HepG2 (cell line): ENCODE results near the gene FBXO4. TPM values are rescaled to one million over a fixed set of nuclear protein-coding genes. Genes with fewer than 3 reads are reported as not detected.
A peak's percentile ranks its signal among the peaks of the same experiment; 100 is the strongest.

ENCODE experiments used
- AHDC1 ChIP-seq: sonication (generic); formaldehyde crosslinking; IDR thresholded peaks from 2 replicates; pipeline ENCODE4 v1.5.1; 2020; ENCODE audit warnings: mild to moderate bottlenecking, missing genetic modification reagents, borderline replicate concordance
- EED ChIP-seq: sonication (generic); formaldehyde crosslinking; IDR thresholded peaks from 2 replicates; pipeline ENCODE4 v1.5.0; 2020; ENCODE audit warnings: mild to moderate bottlenecking, missing genetic modification reagents
- ELF4 ChIP-seq: sonication (generic); formaldehyde crosslinking; IDR thresholded peaks from 2 replicates; pipeline ENCODE4 v1.5.0; 2020; ENCODE audit warnings: missing genetic modification reagents, mild to moderate bottlenecking, moderate library complexity, borderline replicate concordance
- HBP1 ChIP-seq: IDR thresholded peaks from 2 replicates; pipeline ENCODE4 v1.6.1; 2016; ENCODE audit warnings: low read depth, control low read depth
- ONECUT2 ChIP-seq: sonication (generic); formaldehyde crosslinking; IDR thresholded peaks from 2 replicates; pipeline ENCODE4 v1.4.0; 2020; ENCODE audit warnings: missing genetic modification reagents
- POLR2G ChIP-seq: fragments of 200-400 bp; formaldehyde crosslinking; IDR thresholded peaks from 2 replicates; pipeline ENCODE4 v1.6.1; 2018; ENCODE audit warnings: mild to moderate bottlenecking, low read depth, low read length, moderate library complexity
- RARA ChIP-seq: IDR thresholded peaks from 2 replicates; pipeline ENCODE4 v1.6.1; 2016; ENCODE audit warnings: missing genetic modification reagents, missing compliant biosample characterization
- REL ChIP-seq: sonication (generic); formaldehyde crosslinking; conservative IDR thresholded peaks from 2 replicates; pipeline ENCODE4 v1.8.0; 2022; ENCODE audit warnings: mild to moderate bottlenecking, missing genetic modification reagents, moderate library complexity
- RXRA ChIP-seq: sonication (generic); formaldehyde crosslinking; IDR thresholded peaks from 2 replicates; pipeline ENCODE4 v1.5.1; 2020; ENCODE audit warnings: missing genetic modification reagents
- SMC3 ChIP-seq: IDR thresholded peaks from 2 replicates; pipeline ENCODE4 v1.6.1; 2011; ENCODE audit warnings: low read length, improper control_type of control experiment
- YEATS4 ChIP-seq: sonication (generic); formaldehyde crosslinking; IDR thresholded peaks from 2 replicates; pipeline ENCODE4 v1.4.0; 2020; ENCODE audit warnings: missing genetic modification reagents, borderline replicate concordance
- ZBTB21 ChIP-seq: sonication (generic); formaldehyde crosslinking; IDR thresholded peaks from 2 replicates; pipeline ENCODE4 v1.4.0; 2020; ENCODE audit warnings: missing genetic modification reagents
- ZNF142 ChIP-seq: sonication (generic); formaldehyde crosslinking; IDR thresholded peaks from 2 replicates; pipeline ENCODE4 v1.4.0; 2020; ENCODE audit warnings: missing genetic modification reagents
- ZNF501 ChIP-seq: sonication (generic); formaldehyde crosslinking; IDR thresholded peaks from 2 replicates; pipeline ENCODE4 v1.5.1; 2020; ENCODE audit warnings: mild to moderate bottlenecking, moderate library complexity, missing genetic modification reagents
- ZNF709 ChIP-seq: sonication (generic); formaldehyde crosslinking; IDR thresholded peaks from 2 replicates; pipeline ENCODE4 v1.5.0; 2020; ENCODE audit warnings: mild to moderate bottlenecking, missing genetic modification reagents
- ZNF792 ChIP-seq: IDR thresholded peaks from 2 replicates; pipeline ENCODE4 v1.6.1; 2016
- polyA plus RNA-seq, 8 experiments: library from polyadenylated mRNA; depleted of rRNA in 3 of 8; stranded (reverse) in 7 of 8; unstranded in 1 of 8; fragments of >200 nt; fragmentation: Illumina TruSeq in 4 of 8; extraction: Trizol in 4 of 8; gene quantifications; 2 replicates each; pipeline versions ENCODE4 v1.2.1 to v1.2.3, GENCODE V29; 2011 to 2016; ENCODE audit warnings: low read depth in 4 of 8, missing spikeins in 1 of 8, mixed read lengths in 1 of 8; ENCODE audit not compliant: insufficient read depth in 1 of 8
- total RNA-seq, 5 experiments: library from RNA; depleted of rRNA; stranded (reverse); fragments of >200 nt; fragmentation: Illumina TruSeq; extraction: Trizol; gene quantifications; 2 replicates each; pipeline ENCODE4 v1.2.3, GENCODE V29; 2016; ENCODE audit warnings: low read depth in 1 of 5

The FBXO4 gene
- total and polyA plus RNA-seq, 2 of the 13 experiments (the other 11 are each of a cell fraction or from before 2014, with no cell fraction given): 5.2 to 16.4 TPM

- TF ChIP-seq ZBTB21 (CRISPR knock-in tag) (peak; percentile 49), HBP1 (CRISPR knock-in tag) (0 out of 2 replicates have a peak, but pooled peaks have one; percentile 38), REL (no peak), ELF4 (peak; percentile 79; the same call in 1 of the 2 replicates), ZNF501 (CRISPR knock-in tag) (peak; percentile 83), ZNF142 (0 out of 2 replicates have a peak, but pooled peaks have one; percentile 61), YEATS4 (CRISPR knock-in tag) (peak; percentile 97), EED (peak; percentile 77; the same call in 1 of the 2 replicates), ZNF709 (CRISPR knock-in tag) (no peak), POLR2G (peak; percentile 97), RARA (CRISPR knock-in tag) (peak; percentile 46; the same call in 1 of the 2 replicates), ONECUT2 (CRISPR knock-in tag) (0 out of 2 replicates have a peak, but pooled peaks have one; percentile 36), AHDC1 (CRISPR knock-in tag) (peak; percentile 63; the same call in 1 of the 2 replicates), ZNF792 (CRISPR knock-in tag) (0 out of 2 replicates have a peak, but pooled peaks have one; percentile 14), SMC3 (no peak), RXRA (CRISPR knock-in tag) (peak; percentile 93)
Observed at GRCh38 chr5:41903892-41904799, 20.9 kb upstream of the FBXO4 start, which contains the start of gene RIMOC1 (continued).
